GM12878 (cell line): ENCODE measurements around the gene RASSF4. TPM values are rescaled to one million over a fixed set of nuclear protein-coding genes. Genes with fewer than 3 reads are reported as not detected.

ENCODE experiments used
- ATAC-seq: fragments of 200-7000 bp; cut with Tn5 transposase; 3 replicates; pipeline ENCODE4 v1.9.1; 2020; ENCODE audit warnings: mild to moderate bottlenecking, moderate library complexity
- BruUV-seq: library from RNA; stranded (reverse); fragments of 400-500 nt; replicated peaks from 2 replicates; lab custom pipeline; 2021; lab: Mats Ljungman, UMichigan
- CTCF ChIA-PET: fragments of 300-600 bp; sonication (Branson Sonifier 250); formaldehyde crosslinking; extraction: SDS; loops from one replicate; lab custom pipeline; 2021; ENCODE audit warnings: inconsistent platforms; lab: Yijun Ruan, JAX
- POLR2A ChIA-PET: fragments of 350-600 bp; formaldehyde crosslinking; extraction: SDS; loops from one replicate; lab custom pipeline; 2021; ENCODE audit warnings: inconsistent platforms; lab: Charles Lee
- RAD21 ChIA-PET: fragments of 300-600 bp; sonication (Branson Sonifier 250); formaldehyde crosslinking; loops from one replicate; lab custom pipeline; 2023; ENCODE audit warnings: antibody characterized with exemption; ENCODE audit not compliant: unreplicated experiment; lab: Charles Lee
- SMC1A ChIA-PET: fragments of 300-600 bp; sonication (Branson Sonifier 250); formaldehyde crosslinking; loops from one replicate; lab custom pipeline; 2023; ENCODE audit not compliant: unreplicated experiment, uncharacterized antibody; lab: Charles Lee
- DNase-seq: peaks from one replicate; pipeline ENCODE4 v3.0.0-alpha.2; 2011; ENCODE audit warnings: low read depth, low spot score
- FAIRE-seq: peaks from 3 replicates; lab custom pipeline; 2011; peaks lifted over from hg19 to GRCh38; lab: Jason Lieb, UNC
- H2AFZ ChIP-seq: 2 replicates; pipeline ENCODE4 v1.6.0; 2011; ENCODE audit warnings: low read depth, low read length, control low read depth; ENCODE audit not compliant: control insufficient read depth
- H3K27ac ChIP-seq: 2 replicates; pipeline ENCODE4 v1.5.1; 2011; ENCODE audit warnings: control low read depth; ENCODE audit not compliant: control insufficient read depth, insufficient read depth
- H3K27me3 ChIP-seq, 2 experiments: replicated peaks in 1 of 2; 2 replicates each; pipeline versions ENCODE4 v1.6.0 to v1.6.1; 2011; ENCODE audit warnings: low read length in 1 of 2; ENCODE audit not compliant: control insufficient read depth in 2 of 2, insufficient read depth in 2 of 2
- H3K36me3 ChIP-seq, 2 experiments: 2 replicates each; pipeline ENCODE4 v1.5.1; 2011; ENCODE audit warnings: low read length in 1 of 2; ENCODE audit not compliant: control insufficient read depth in 2 of 2, insufficient read depth in 2 of 2
- H3K4me1 ChIP-seq: 2 replicates; pipeline ENCODE4 v1.6.1; 2011; ENCODE audit warnings: mild to moderate bottlenecking, low read length, moderate library complexity, mixed read lengths; ENCODE audit not compliant: control insufficient read depth, insufficient read depth
- H3K4me2 ChIP-seq: 2 replicates; pipeline ENCODE4 v1.6.0; 2011; ENCODE audit warnings: control low read depth; ENCODE audit not compliant: control insufficient read depth, insufficient read depth
- H3K4me3 ChIP-seq: fragments of 200-600 bp; sonication (generic); 2 replicates; pipeline ENCODE4 v1.5.1; 2016
- H3K79me2 ChIP-seq: 2 replicates; pipeline ENCODE4 v1.6.0; 2011; ENCODE audit warnings: low read length; ENCODE audit not compliant: control insufficient read depth, insufficient read depth
- H3K9ac ChIP-seq: 2 replicates; pipeline ENCODE4 v1.8.0; 2011; ENCODE audit warnings: low read length, control low read depth, mixed read lengths; ENCODE audit not compliant: control insufficient read depth, insufficient read depth
- H3K9me3 ChIP-seq: replicated peaks from 3 replicates; pipeline ENCODE4 v1.5.1; 2011; ENCODE audit warnings: mild to moderate bottlenecking, low read length; ENCODE audit not compliant: control insufficient read depth, insufficient read depth
- H4K20me1 ChIP-seq: 2 replicates; pipeline ENCODE4 v1.6.0; 2011; ENCODE audit not compliant: control insufficient read depth, insufficient read depth
- ATF2 ChIP-seq: IDR thresholded peaks from 2 replicates; pipeline ENCODE4 v1.6.1; 2012; ENCODE audit warnings: low read length, inconsistent platforms
- EP300 ChIP-seq, 2 experiments: fragments of 150-350 bp in 1 of 2; IDR thresholded peaks; 2 replicates each; pipeline ENCODE4 v1.6.1; 2011 to 2012; ENCODE audit warnings: low read depth in 2 of 2, low read length in 2 of 2, borderline replicate concordance in 1 of 2, improper control_type of control experiment in 1 of 2, inconsistent platforms in 1 of 2; ENCODE audit not compliant: control insufficient read depth in 1 of 2
- ESRRA ChIP-seq: IDR thresholded peaks from 2 replicates; pipeline ENCODE4 v1.6.1; 2012; ENCODE audit warnings: mild to moderate bottlenecking, low read length, improper control_type of control experiment
- EZH2 ChIP-seq: IDR thresholded peaks from 2 replicates; pipeline ENCODE4 v1.6.1; 2012; ENCODE audit warnings: low read depth, mild to moderate bottlenecking, control low read depth, inconsistent platforms, low read length, borderline replicate concordance; ENCODE audit not compliant: control insufficient read depth
- HSF1 ChIP-seq: fragments of 150-350 bp; IDR thresholded peaks from 2 replicates; pipeline ENCODE4 v1.6.1; 2014; ENCODE audit warnings: mild to moderate bottlenecking, low read depth, low read length
- KLF5 ChIP-seq: fragments of 450-650 bp; IDR thresholded peaks from 2 replicates; pipeline ENCODE4 v1.6.1; 2014; ENCODE audit warnings: mild to moderate bottlenecking; ENCODE audit not compliant: partially characterized antibody
- MXI1 ChIP-seq: fragments of 150-350 bp; IDR thresholded peaks from 2 replicates; pipeline ENCODE4 v1.6.1; 2011; ENCODE audit warnings: low read depth, mild to moderate bottlenecking, inconsistent platforms, low read length, improper control_type of control experiment
- NR2C2 ChIP-seq: IDR thresholded peaks from 2 replicates; pipeline ENCODE4 v1.6.1; 2011; ENCODE audit warnings: borderline replicate concordance, low read depth; ENCODE audit not compliant: control insufficient read depth, insufficient read length
- NR2F1 ChIP-seq: fragments of 450-650 bp; conservative IDR thresholded peaks from 2 replicates; pipeline ENCODE4 v1.6.1; 2017; ENCODE audit warnings: mild to moderate bottlenecking
- NRF1 ChIP-seq: conservative IDR thresholded peaks from 2 replicates; pipeline ENCODE4 v1.6.1; 2011; ENCODE audit warnings: mild to moderate bottlenecking, low read depth, low read length, improper control_type of control experiment
- PML ChIP-seq: IDR thresholded peaks from 2 replicates; pipeline ENCODE4 v1.6.1; 2012; ENCODE audit warnings: low read length, inconsistent platforms
- POLR2AphosphoS5 ChIP-seq: IDR thresholded peaks from 2 replicates; pipeline ENCODE4 v1.6.1; 2011; ENCODE audit warnings: mild to moderate bottlenecking, low read length, inconsistent platforms
- RCOR1 ChIP-seq: conservative IDR thresholded peaks from 2 replicates; pipeline ENCODE4 v1.6.1; 2012; ENCODE audit warnings: low read depth, low read length, improper control_type of control experiment
- SMAD5 ChIP-seq: IDR thresholded peaks from 2 replicates; pipeline ENCODE4 v1.6.1; 2016; ENCODE audit warnings: antibody characterized with exemption, low read depth
- STAT1 ChIP-seq: fragments of 450-650 bp; conservative IDR thresholded peaks from 2 replicates; pipeline ENCODE4 v1.6.1; 2014; ENCODE audit warnings: antibody characterized with exemption, mild to moderate bottlenecking
- SUPT20H ChIP-seq: IDR thresholded peaks from 2 replicates; pipeline ENCODE4 v1.6.1; 2011; ENCODE audit warnings: low read depth, mild to moderate bottlenecking, low read length, moderate library complexity, borderline replicate concordance; ENCODE audit not compliant: control insufficient read depth
- TCF7 ChIP-seq: IDR thresholded peaks from 2 replicates; pipeline ENCODE4 v1.6.1; 2014; ENCODE audit warnings: antibody characterized with exemption, borderline replicate concordance
- WGBS: methylation state at CpG from one replicate; pipeline ENCODE4 v1.1.6; 2016; ENCODE audit warnings: low lambda C conversion rate; ENCODE audit not compliant: insufficient replicate concordance, insufficient coverage; ENCODE audit errors: missing lambda C conversion rate; 5-methylcytosine and 5-hydroxymethylcytosine counted together
- in situ Hi-C: fragments of 300-500 bp; cut with MboI; formaldehyde crosslinking; loops from 9 replicates; pipeline ENCODE4 v1.14.3; 2018; ENCODE audit warnings: mixed read lengths
- intact Hi-C: fragments of 100-400 bp; cut with micrococcal nuclease; formaldehyde crosslinking; loops from one replicate; pipeline ENCODE4 v1.14.2; 2022; ENCODE audit not compliant: unreplicated experiment
- polyA plus RNA-seq, 11 experiments: library from polyadenylated mRNA; depleted of rRNA in 4 of 11; unstranded in 6 of 11; stranded (reverse) in 5 of 11; fragments of >200 nt; fragmentation: Nextera tagmentation in 4 of 11; fragmentation: Illumina TruSeq in 1 of 11; extraction: Ambion mirVana in 4 of 11; extraction: Trizol in 1 of 11; gene quantifications; 1 replicate in 1 of 11; 2 replicates in 10 of 11; pipeline versions ENCODE4 v1.2.1 to v1.2.3, GENCODE V29; 2011 to 2016; ENCODE audit warnings: inconsistent platforms in 2 of 11, missing spikeins in 2 of 11, low read depth in 1 of 11
- total RNA-seq, 4 experiments: library from RNA; depleted of rRNA in 3 of 4; stranded (reverse); fragments of >200 nt in 3 of 4; fragmentation: Illumina TruSeq in 1 of 4; extraction: Trizol in 1 of 4; gene quantifications; 2 replicates each; pipeline versions ENCODE4 v1.2.1 to v1.2.3, GENCODE V29; 2013 to 2021

RASSF4 gene
- total and polyA plus RNA-seq, 10 of the 15 experiments (the other 5 are each of a cell fraction or from before 2014, with no cell fraction given), result 3.7 to 71.1 (median 16.8) TPM

- FAIRE-seq, result no peak
- no peak overlapping the region for H3K4me2 ChIP-seq
- 72% methylated on average over 7 of the region's 7 CpGs for WGBS
Measured at GRCh38 chr10:44936314-44936975, 23.2 kb upstream of the RASSF4 start.

More at GRCh38 chr10:44936314-44936975, 23.2 kb upstream of the RASSF4 start:
- Histone ChIP-seq H4K20me1 (no peaks in the 10 kb centered on the region), H3K79me2 (no peaks in the 10 kb centered on the region), H3K9me3 (no peaks in the 10 kb centered on the region; the same call in 2 of the 3 replicates), H3K36me3 (no peaks in the 10 kb centered on the region), H3K4me1 (peaks cover 8% of the 10 kb centered on the region), H3K4me3 (no peak overlapping the region), H3K27me3 (no peaks in the 10 kb centered on the region), H3K27ac (no peak overlapping the region), H2AFZ (peak overlapping the region; percentile 12; the same call in 1 of the 2 replicates), H3K9ac (no peak overlapping the region)
- ChIA-PET SMC1A (interaction anchor here (0.9 to 5.2 kb wide), 4 partner anchors 9 to 65 kb away, joined by 3 to 92 read pairs (median 5); no protein-coding TSS in a partner anchor), POLR2A (interaction anchor here (1.1 to 1.5 kb wide), 4 partner anchors 11 to 42 kb away, joined by 3 to 4 read pairs (median 4); partner anchors contain the start of gene DEPP1), CTCF (interaction anchor here (1.3 to 8.0 kb wide), 3 partner anchors 10 to 69 kb away, joined by 3 to 116 read pairs (median 5); no protein-coding TSS in a partner anchor), RAD21 (interaction anchor here (0.8 to 5.3 kb wide), 2 partner anchors 41 to 67 kb away, joined by 3 to 62 read pairs; partner anchors contain the start of gene DEPP1)
- intact Hi-C loops (no loop called here), in situ Hi-C loops (no loop called here)
- DNase-seq, result no peak
- BruUV-seq, result no TSS peak
- ATAC-seq, result no peak
- TF ChIP-seq NR2F1 (no peak), SMAD5 (no peak), EZH2 (no peak), POLR2AphosphoS5 (no peak), ESRRA (no peak), STAT1 (no peak), NR2C2 (no peak), TCF7 (no peak), HSF1 (no peak), PML (no peak), SUPT20H (no peak), EP300 (IDR thresholded peaks at IDR 0.05; ENCODE audit: borderline replicate concordance in 1 of 2, control insufficient read depth in 1 of 2, low read depth in 2 of 2, low read length in 2 of 2) (no peak), ATF2 (no peak), RCOR1 (no peak), MXI1 (no peak), NRF1 (no peak), KLF5 (no peak)
